PC-3 (cell line): ENCODE data around the gene MYH15.

ENCODE experiments used
- CTCF ChIP-seq: fragments of 300-600 bp; sonication (generic); conservative IDR thresholded peaks from 2 replicates; pipeline ENCODE4 v1.5.1; 2017; ENCODE audit warnings: antibody characterized with exemption, low read depth, mild to moderate bottlenecking, low read length
- EZH2 ChIP-seq: fragments of 300-600 bp; sonication (generic); IDR thresholded peaks from one replicate; pipeline ENCODE4 v1.6.1; 2017; ENCODE audit warnings: antibody characterized with exemption, mild to moderate bottlenecking, low read length; ENCODE audit not compliant: unreplicated experiment

DNA sequence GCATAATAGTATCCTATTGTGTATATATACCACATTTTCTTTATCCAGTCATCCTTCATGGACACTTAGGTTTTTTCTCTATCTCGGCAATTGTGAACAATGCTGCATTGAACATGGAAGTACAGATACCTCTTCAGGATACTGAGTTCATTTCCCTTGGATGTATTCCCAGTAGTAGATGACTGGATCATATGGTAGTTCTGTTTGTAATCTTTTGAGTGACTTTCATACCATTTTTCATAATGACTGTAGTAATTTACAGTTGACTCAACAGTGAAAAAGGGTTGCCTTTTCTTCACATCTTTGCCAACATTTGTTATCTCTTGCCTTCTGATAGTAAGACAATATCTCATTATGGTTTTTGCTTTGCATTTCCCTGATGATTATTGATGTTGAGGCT lies 21.8 kb downstream of the MYH15 start:
- TF ChIP-seq CTCF (no peak), EZH2 (no peak)
